AG09309 (cell line): ENCODE measurements around the gene PREX1.

Experiments
- DNase-seq: peaks from one replicate; pipeline ENCODE4 v3.0.0-alpha.2; 2010; ENCODE audit warnings: low read depth
- H3K4me3 ChIP-seq: 2 replicates; pipeline ENCODE4 v1.5.1; 2011; ENCODE audit warnings: mild to moderate bottlenecking, low read depth, low read length, moderate library complexity; ENCODE audit not compliant: control insufficient read depth
- TF ChIP-seq, protein P1 (sequence below): IDR thresholded peaks from 2 replicates; pipeline ENCODE4 v1.5.1; 2011; ENCODE audit warnings: mild to moderate bottlenecking, low read depth, low read length, inconsistent platforms; ENCODE audit not compliant: insufficient read depth, control insufficient read depth; ENCODE audit errors: missing control alignments

The PREX1 gene

DNA sequence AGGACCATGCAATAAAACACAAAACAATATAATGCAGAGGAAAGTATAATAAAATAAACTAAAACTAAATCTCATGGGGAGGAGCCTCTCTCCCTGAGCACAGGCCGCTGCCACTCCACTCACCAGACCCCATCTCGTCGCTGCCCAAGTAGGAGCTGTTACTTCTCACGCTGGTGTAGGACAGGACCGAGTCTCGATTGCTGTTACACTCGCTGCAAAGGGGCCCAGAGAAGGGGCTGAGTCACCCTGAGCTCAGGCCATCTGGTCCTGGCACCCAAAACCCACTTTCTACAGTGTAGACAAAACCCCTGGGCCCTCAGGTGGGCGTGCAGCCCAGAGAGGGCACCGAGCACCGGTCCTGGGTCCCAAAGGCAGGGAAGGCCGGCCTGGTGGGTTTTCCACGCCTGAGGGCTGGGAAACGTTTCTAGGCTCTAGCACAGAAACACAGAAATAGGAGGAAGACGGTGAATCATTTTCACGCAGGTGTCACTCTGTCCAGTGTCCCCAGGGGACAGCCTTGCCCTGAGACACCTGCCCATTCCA lies 183.4 kb downstream of the PREX1 start:
- no peak for DNase-seq
- H3K4me3 ChIP-seq: no peak overlapping the region
- TF ChIP-seq, protein P1, sequence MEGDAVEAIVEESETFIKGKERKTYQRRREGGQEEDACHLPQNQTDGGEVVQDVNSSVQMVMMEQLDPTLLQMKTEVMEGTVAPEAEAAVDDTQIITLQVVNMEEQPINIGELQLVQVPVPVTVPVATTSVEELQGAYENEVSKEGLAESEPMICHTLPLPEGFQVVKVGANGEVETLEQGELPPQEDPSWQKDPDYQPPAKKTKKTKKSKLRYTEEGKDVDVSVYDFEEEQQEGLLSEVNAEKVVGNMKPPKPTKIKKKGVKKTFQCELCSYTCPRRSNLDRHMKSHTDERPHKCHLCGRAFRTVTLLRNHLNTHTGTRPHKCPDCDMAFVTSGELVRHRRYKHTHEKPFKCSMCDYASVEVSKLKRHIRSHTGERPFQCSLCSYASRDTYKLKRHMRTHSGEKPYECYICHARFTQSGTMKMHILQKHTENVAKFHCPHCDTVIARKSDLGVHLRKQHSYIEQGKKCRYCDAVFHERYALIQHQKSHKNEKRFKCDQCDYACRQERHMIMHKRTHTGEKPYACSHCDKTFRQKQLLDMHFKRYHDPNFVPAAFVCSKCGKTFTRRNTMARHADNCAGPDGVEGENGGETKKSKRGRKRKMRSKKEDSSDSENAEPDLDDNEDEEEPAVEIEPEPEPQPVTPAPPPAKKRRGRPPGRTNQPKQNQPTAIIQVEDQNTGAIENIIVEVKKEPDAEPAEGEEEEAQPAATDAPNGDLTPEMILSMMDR: no peak

DNA sequence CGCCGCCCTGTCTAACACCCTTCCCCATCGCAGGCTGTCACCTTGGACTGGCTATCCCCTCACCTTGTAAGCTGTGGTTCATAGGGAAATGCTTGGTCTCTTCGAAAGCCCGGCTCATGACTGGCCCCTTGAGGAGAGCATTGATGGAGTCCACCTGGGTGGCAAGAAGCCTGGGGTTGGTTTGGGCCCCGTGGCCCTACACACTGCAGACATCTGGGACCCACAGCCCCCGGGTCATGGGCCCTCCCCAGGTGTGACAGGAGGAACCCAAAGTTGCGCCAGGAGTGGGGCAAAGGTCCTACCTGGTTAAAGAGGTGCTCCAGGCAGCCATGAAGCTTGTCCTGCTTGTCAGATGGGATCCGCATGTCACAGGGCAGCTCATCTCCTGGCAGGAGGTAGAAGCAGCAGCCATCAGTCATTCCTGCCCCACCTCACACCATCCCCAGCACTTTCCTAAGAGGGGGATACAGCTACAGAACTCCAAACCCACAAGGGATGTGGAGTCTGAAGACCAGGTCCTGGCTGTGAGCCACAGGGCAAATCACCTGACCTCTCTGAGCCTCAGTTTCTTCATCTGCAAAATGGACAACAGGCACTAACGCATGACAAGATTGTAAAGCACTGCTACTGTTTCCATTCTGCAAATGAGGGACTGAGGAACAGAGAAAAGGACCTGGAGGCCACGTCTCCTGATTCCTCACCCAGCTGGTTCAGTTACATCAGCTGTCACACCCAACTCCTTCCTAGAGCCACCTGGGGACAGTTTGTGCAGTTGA lies 185.5 kb downstream of the PREX1 start:
- no peak overlapping the region for H3K4me3 ChIP-seq
- TF ChIP-seq, protein P1: no peak
- no peak for DNase-seq

DNA sequence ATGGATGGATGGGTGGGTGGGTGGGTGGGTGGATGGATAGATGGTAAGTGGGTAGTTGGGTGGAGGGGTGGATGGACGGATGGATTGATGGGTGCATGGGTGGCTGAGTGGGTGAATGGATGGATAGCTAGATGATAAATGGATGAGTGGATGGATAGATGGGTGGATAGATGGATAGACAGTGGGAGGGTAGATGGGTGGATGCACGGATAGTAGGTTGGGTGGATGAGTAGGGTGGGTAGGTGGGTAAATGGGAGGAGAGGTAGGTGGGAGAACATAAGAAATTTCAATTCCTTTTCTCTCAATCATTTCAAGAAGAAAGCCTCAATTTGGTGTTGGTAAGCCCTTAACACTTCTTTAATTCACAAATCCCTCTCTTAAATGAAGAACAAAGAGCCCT lies 186.9 kb downstream of the PREX1 start:
- no peak for DNase-seq
- TF ChIP-seq, protein P1: no peak
- H3K4me3 ChIP-seq: no peak overlapping the region

DNA sequence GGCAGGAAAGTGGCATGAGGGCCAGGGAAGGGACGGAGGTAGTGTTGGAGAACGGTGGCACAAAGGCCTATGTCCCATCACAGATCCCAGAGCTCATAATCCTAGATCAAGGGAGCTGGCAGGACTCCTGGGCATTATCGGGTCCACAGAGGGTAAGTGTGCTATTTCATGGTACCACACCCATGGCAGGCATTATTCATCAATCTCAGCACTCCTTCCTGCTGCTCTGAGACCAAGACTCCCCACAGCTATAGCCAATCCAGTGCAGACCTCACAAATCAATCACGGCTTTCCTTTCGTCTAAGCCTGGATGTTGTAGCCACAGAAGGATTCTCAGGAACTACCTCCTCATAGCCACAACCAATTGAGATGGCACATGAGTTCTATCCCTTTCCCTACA lies 187.9 kb downstream of the PREX1 start:
- no peak overlapping the region for H3K4me3 ChIP-seq
- TF ChIP-seq, protein P1: no peak
- DNase-seq: no peak

DNA sequence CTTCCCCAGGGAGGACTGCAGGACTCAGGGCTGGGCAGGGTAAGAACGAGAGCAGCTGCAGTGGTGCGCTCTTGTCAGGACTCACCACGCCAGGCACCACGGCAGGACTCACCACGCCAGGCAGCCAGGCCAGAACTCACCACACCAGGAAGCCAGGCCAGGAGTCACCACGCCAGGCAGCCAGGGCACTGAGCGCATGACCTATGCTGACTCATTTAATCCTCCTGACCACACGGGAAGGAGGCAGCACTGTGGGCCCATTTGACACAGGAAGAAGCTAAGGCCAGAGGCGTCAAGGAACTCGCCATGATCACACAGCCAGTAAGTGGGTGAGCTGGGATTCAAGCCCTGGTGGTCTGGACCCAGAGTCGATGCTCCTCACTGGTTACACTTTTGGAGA lies 189.3 kb downstream of the PREX1 start:
- H3K4me3 ChIP-seq: no peak overlapping the region
- DNase-seq: no peak
- TF ChIP-seq, protein P1: no peak

DNA sequence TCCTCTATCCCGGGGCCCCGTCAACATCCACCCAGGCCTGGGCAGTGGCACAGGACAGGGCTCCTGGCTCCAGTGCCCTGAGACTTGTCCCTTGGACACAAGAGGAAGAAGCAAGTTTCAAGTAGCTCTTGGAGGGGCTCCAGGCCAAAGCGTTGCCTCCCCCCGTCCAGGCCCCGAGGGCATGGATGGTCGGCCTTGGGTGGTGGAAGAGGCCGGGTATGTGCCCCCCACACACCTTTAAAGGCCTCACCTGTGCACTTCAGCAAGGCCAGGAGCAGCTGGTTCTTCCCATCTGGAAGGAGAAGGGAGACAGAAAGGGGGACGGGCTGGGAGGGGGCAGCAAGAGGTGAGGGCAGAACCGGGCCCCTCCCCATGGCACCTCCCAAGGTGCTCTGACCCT lies 190.3 kb downstream of the PREX1 start:
- no peak overlapping the region for H3K4me3 ChIP-seq
- DNase-seq: no peak
- TF ChIP-seq, protein P1: no peak
